Sigmoid colon (tissue), 7 donors: ENCODE results near the gene ROBO1. TPM values are rescaled to one million over a fixed set of nuclear protein-coding genes. Genes with fewer than 3 reads are reported as not detected.

ENCODE experiments used
- DNase-seq: peaks from one replicate; pipeline ENCODE4 v3.0.0-alpha.2; 2019
- H3K27ac ChIP-seq, 4 donors: fragments of 200-600 bp; sonication (generic); one replicate each; pipeline ENCODE4 v1.5.1; 2016 to 2019; ENCODE audit warnings: mild to moderate bottlenecking in 1 of 4
- H3K27me3 ChIP-seq, 3 donors: fragments of 200-600 bp; sonication (generic); one replicate each; pipeline ENCODE4 v1.5.1; 2019; ENCODE audit warnings: mild to moderate bottlenecking in 1 of 3
- H3K36me3 ChIP-seq, 4 donors: fragments of 200-600 bp; sonication (generic); one replicate each; pipeline ENCODE4 v1.5.1; 2016 to 2019
- H3K4me1 ChIP-seq, 4 donors: fragments of 200-600 bp; sonication (generic); one replicate each; pipeline ENCODE4 v1.5.1; 2017 to 2019
- H3K4me3 ChIP-seq, 4 donors: fragments of 200-600 bp; sonication (generic); one replicate each; pipeline ENCODE4 v1.5.1; 2017 to 2019; ENCODE audit warnings: mild to moderate bottlenecking in 2 of 4, moderate library complexity in 1 of 4
- H3K9me3 ChIP-seq, 4 donors: fragments of 200-600 bp in 3 of 4; sonication (generic) in 3 of 4; one replicate each; pipeline versions ENCODE4 v1.5.1 to v1.6.1; 2013 to 2019
- EP300 ChIP-seq, 4 donors: sonication (generic); formaldehyde crosslinking; IDR thresholded peaks; one replicate each; pipeline ENCODE4 v1.6.1; 2017; ENCODE audit warnings: antibody characterized with exemption in 4 of 4
- POLR2A ChIP-seq, 2 donors: fragments of 450-650 bp; IDR thresholded peaks; one replicate each; pipeline ENCODE4 v1.6.1; 2016; ENCODE audit warnings: antibody characterized with exemption in 2 of 2, mild to moderate bottlenecking in 2 of 2, moderate library complexity in 2 of 2
- POLR2AphosphoS5 ChIP-seq, 4 donors: sonication (generic); formaldehyde crosslinking; IDR thresholded peaks; one replicate each; pipeline ENCODE4 v1.6.1; 2017; ENCODE audit warnings: antibody characterized with exemption in 4 of 4
- WGBS, 2 donors: extraction: QIAGEN DNeasy Blood & Tissue Kit; methylation state at CpG; one replicate each; pipeline ENCODE4 v1.1.7; 2013; 5-methylcytosine and 5-hydroxymethylcytosine counted together
- intact Hi-C: fragments of 100-400 bp; cut with DNase I; formaldehyde crosslinking; loops from one replicate; pipeline ENCODE4 v1.15.1; 2023
- polyA plus RNA-seq, 3 donors: library from polyadenylated mRNA; stranded (reverse); fragments of 200-250 nt; gene quantifications; one replicate each; pipeline ENCODE4 v1.2.3, GENCODE V29; 2013
- total RNA-seq, 4 donors: library from RNA; depleted of rRNA; stranded (reverse); fragments of >200 nt; gene quantifications; one replicate each; pipeline ENCODE4 v1.1.0, GENCODE V29; 2016
- TF ChIP-seq, protein P1 (sequence below), 4 experiments: fragments of 450-650 bp in 3 of 4; fragments of 200-600 bp in 1 of 4; IDR thresholded peaks; one replicate each; pipeline ENCODE4 v1.5.1; 2016 to 2019; ENCODE audit warnings: antibody characterized with exemption in 4 of 4, mild to moderate bottlenecking in 3 of 4, moderate library complexity in 2 of 4
- donor health status: healthy with polysubstance abuse.
- donor health status: Bipolar disorder and iron deficiency.
- donor health status: healthy.

ROBO1 gene
- total and polyA plus RNA-seq, 7 donors: 0.69 to 45.7 (median 32.4) TPM

DNA sequence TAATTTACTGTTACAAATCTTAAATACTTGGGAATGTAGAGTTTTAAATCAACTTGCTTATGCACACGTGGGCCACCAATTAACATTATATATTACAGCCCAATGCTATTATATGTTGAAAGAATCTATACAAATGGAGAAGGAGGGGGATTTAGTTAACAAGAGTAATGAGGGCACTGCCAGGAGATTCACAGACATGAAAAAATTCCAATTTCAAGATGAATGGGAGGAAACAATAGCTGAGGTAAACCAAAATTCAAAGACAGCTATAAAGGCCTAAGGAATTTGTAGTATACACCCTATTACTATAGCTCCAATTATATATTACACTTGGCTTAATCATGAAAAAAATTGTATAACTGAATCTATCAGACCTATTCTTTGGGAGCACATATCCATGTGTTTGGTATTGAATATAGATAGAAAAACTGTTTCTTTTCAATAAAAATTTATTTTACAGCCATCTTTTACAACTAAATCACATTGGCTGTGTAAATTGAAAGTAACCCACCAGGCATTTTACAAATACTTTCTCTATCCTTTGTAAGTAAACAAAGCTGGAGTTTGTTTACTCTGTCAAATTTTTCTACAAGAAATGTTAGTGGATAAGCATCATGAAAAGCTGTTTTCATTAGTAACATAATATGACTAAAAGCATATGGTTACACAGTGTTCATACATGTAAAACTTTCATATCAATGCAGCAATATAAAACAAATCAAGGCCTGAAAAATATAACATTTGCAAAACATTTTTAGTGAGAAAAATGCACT lies 1045.8 kb downstream of the ROBO1 start:
- no peak for DNase-seq
- no peak overlapping the region for H3K4me3 ChIP-seq
- H3K27me3 ChIP-seq: no peaks in the 10 kb centered on the region
- H3K27ac ChIP-seq: no peak overlapping the region
- WGBS, 2 donors: 27 to 70% methylated on average over 1 of the region's 1 CpG
- TF ChIP-seq EP300 (IDR thresholded peaks at IDR 0.05): no peak
- TF ChIP-seq POLR2AphosphoS5 (IDR thresholded peaks at IDR 0.05): no peak
- TF ChIP-seq, protein P1, sequence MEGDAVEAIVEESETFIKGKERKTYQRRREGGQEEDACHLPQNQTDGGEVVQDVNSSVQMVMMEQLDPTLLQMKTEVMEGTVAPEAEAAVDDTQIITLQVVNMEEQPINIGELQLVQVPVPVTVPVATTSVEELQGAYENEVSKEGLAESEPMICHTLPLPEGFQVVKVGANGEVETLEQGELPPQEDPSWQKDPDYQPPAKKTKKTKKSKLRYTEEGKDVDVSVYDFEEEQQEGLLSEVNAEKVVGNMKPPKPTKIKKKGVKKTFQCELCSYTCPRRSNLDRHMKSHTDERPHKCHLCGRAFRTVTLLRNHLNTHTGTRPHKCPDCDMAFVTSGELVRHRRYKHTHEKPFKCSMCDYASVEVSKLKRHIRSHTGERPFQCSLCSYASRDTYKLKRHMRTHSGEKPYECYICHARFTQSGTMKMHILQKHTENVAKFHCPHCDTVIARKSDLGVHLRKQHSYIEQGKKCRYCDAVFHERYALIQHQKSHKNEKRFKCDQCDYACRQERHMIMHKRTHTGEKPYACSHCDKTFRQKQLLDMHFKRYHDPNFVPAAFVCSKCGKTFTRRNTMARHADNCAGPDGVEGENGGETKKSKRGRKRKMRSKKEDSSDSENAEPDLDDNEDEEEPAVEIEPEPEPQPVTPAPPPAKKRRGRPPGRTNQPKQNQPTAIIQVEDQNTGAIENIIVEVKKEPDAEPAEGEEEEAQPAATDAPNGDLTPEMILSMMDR (IDR thresholded peaks at IDR 0.05): no peak
- TF ChIP-seq POLR2A (IDR thresholded peaks at IDR 0.05): no peak
- H3K36me3 ChIP-seq: peaks cover 0 to 3% (median 0%) of the 10 kb centered on the region in 4 donors
- H3K4me1 ChIP-seq: peaks cover 0 to 21% (median 11%) of the 10 kb centered on the region in 4 donors
- no peaks in the 10 kb centered on the region for H3K9me3 ChIP-seq
- intact Hi-C loops: no loop called here

DNA sequence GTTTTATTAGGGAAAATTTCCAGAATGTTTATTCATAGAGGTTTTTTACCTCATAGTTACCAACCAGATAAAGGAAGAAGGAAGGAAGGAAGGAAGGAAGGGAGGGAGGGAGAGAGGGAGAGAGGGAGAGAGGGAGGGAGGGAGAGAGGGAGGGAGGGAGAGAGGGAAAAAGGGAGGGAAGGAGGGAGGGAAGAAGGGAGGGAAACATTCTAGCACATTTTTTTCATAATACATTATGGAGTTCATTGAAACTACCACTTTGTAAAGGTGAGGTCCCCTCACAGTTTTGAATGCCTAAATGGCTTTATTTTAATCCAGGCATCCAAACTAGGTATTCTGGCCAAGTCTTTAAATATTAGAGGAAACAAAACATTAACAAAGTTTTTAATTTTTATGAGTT lies 1049.1 kb downstream of the ROBO1 start:
- intact Hi-C loops: no loop called here
- no peaks in the 10 kb centered on the region for H3K27me3 ChIP-seq
- peaks cover 0 to 7% (median 0%) of the 10 kb centered on the region in 4 donors for H3K4me1 ChIP-seq
- no peak for DNase-seq
- no peaks in the 10 kb centered on the region for H3K9me3 ChIP-seq
- peaks cover 0 to 17% (median 0%) of the 10 kb centered on the region in 4 donors for H3K36me3 ChIP-seq
- TF ChIP-seq EP300 (IDR thresholded peaks at IDR 0.05) (no peak), POLR2A (IDR thresholded peaks at IDR 0.05) (no peak), POLR2AphosphoS5 (IDR thresholded peaks at IDR 0.05) (no peak)
- TF ChIP-seq, protein P1 (IDR thresholded peaks at IDR 0.05): no peak
- H3K27ac ChIP-seq: no peak overlapping the region
- no peak overlapping the region for H3K4me3 ChIP-seq

DNA sequence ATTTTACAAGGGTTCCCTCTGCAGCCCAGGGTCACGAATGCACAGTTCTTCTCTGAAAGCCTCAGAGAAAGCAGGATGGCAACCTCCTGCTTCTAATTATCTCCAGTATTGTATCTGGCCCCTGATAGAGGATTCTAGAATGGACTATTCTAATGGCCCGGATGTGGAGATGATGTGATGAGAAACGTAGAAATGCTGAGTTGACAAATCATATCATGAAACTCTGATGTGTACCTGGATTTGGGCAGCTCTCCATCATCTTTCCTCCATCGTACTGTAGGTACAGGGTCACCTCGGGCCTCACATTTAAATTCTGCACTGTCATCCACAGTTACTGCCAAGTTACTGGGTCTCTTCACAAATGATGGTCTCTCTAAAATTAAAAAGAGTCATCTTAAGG lies 1050.8 kb downstream of the ROBO1 start:
- no peak for DNase-seq
- Histone ChIP-seq H3K9me3 (no peaks in the 10 kb centered on the region), H3K4me3 (no peak overlapping the region), H3K27me3 (no peaks in the 10 kb centered on the region), H3K4me1 (peaks cover 0 to 2% (median 0%) of the 10 kb centered on the region in 4 donors), H3K36me3 (peaks cover 0 to 17% (median 0%) of the 10 kb centered on the region in 4 donors), H3K27ac (no peak overlapping the region)
- intact Hi-C loops: no loop called here
- TF ChIP-seq POLR2A (IDR thresholded peaks at IDR 0.05) (no peak), POLR2AphosphoS5 (IDR thresholded peaks at IDR 0.05) (no peak), EP300 (IDR thresholded peaks at IDR 0.05) (no peak)
- TF ChIP-seq, protein P1 (IDR thresholded peaks at IDR 0.05): no peak
- WGBS, 2 donors: 82 to 93% methylated on average over 5 of the region's 5 CpGs

DNA sequence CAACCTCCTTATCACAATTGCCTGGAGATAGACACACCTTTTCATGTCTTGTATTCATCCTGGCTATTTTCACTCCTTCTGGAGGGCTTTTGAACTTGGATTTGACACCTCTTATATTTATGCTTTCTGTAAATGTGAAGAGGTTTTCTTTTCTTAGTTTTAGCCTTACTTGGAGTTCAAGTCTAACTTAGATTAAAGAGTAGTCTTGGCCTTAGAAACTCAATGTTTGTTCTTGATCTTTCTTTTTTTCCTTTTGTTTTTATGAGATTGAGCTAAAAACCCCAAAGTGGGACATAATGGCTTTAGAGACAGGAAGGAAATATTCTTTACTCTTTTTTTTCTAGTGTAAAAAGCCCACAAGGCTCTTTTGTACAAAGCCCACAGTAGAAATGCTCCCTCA lies 1054.9 kb downstream of the ROBO1 start:
- H3K27me3 ChIP-seq: no peaks in the 10 kb centered on the region
- no peak for DNase-seq
- no peak overlapping the region for H3K4me3 ChIP-seq
- intact Hi-C loops: no loop called here
- H3K27ac ChIP-seq: no peak overlapping the region
- H3K36me3 ChIP-seq: peaks cover 0 to 17% (median 0%) of the 10 kb centered on the region in 4 donors
- H3K9me3 ChIP-seq: no peaks in the 10 kb centered on the region
- no peak for TF ChIP-seq EP300 (IDR thresholded peaks at IDR 0.05)
- TF ChIP-seq POLR2AphosphoS5 (IDR thresholded peaks at IDR 0.05): no peak
- TF ChIP-seq POLR2A (IDR thresholded peaks at IDR 0.05): no peak
- TF ChIP-seq, protein P1 (IDR thresholded peaks at IDR 0.05): no peak
- H3K4me1 ChIP-seq: no peaks in the 10 kb centered on the region
